SK-N-SH treated with all-trans-retinoic acid at 6 μM for 48 hours (cell line): ENCODE measurements around the gene ATF6.

ENCODE experiments used
- ATAC-seq: fragments of 200-7000 bp; cut with Tn5 transposase; 3 replicates; pipeline ENCODE4 v1.9.1; 2020; ENCODE audit warnings: mild to moderate bottlenecking, moderate library complexity
- ARNTL ChIP-seq: fragments of 450-650 bp; formaldehyde crosslinking; IDR thresholded peaks from 2 replicates; pipeline ENCODE4 v1.5.0; 2020; ENCODE audit warnings: low read depth, mild to moderate bottlenecking, moderate library complexity, borderline replicate concordance
- CREB5 ChIP-seq: fragments of 250-450 bp; sonication (Bioruptor Pico); IDR thresholded peaks from 2 replicates; pipeline ENCODE4 v1.5.1; 2020; ENCODE audit warnings: low read depth, mild to moderate bottlenecking, moderate library complexity
- CSDC2 ChIP-seq: fragments of 250-450 bp; sonication (Bioruptor Pico); IDR thresholded peaks from 2 replicates; pipeline ENCODE4 v1.5.0; 2020; ENCODE audit warnings: mild to moderate bottlenecking, moderate library complexity
- CSRNP3 ChIP-seq: fragments of 250-450 bp; sonication (Bioruptor Pico); IDR thresholded peaks from 2 replicates; pipeline ENCODE4 v1.5.1; 2021; ENCODE audit warnings: mild to moderate bottlenecking, moderate library complexity
- ESRRG ChIP-seq: fragments of 250-450 bp; sonication (Bioruptor Pico); IDR thresholded peaks from 2 replicates; pipeline ENCODE4 v1.6.1; 2021; ENCODE audit warnings: mild to moderate bottlenecking
- GLIS3 ChIP-seq: fragments of 250-450 bp; sonication (Bioruptor Pico); IDR thresholded peaks from 2 replicates; pipeline ENCODE4 v1.5.0; 2020; ENCODE audit warnings: mild to moderate bottlenecking, moderate library complexity
- ISL1 ChIP-seq: fragments of 250-450 bp; sonication (Bioruptor Pico); IDR thresholded peaks from 2 replicates; pipeline ENCODE4 v2.1.2; 2022; ENCODE audit warnings: mild to moderate bottlenecking, moderate library complexity
- POU6F1 ChIP-seq: fragments of 250-450 bp; sonication (Bioruptor Pico); IDR thresholded peaks from 2 replicates; pipeline ENCODE4 v1.8.0; 2021; ENCODE audit warnings: low read depth, mild to moderate bottlenecking, moderate library complexity, borderline replicate concordance
- PPARA ChIP-seq: fragments of 250-450 bp; sonication (Bioruptor Pico); IDR thresholded peaks from 2 replicates; pipeline ENCODE4 v1.5.0; 2020; ENCODE audit warnings: mild to moderate bottlenecking, borderline replicate concordance
- RARB ChIP-seq: fragments of 250-450 bp; sonication (Bioruptor Pico); IDR thresholded peaks from 2 replicates; pipeline ENCODE4 v1.8.0; 2021; ENCODE audit warnings: mild to moderate bottlenecking, moderate library complexity
- SNAI2 ChIP-seq: fragments of 250-450 bp; sonication (Bioruptor Pico); IDR thresholded peaks from 2 replicates; pipeline ENCODE4 v1.5.0; 2020; ENCODE audit warnings: mild to moderate bottlenecking, moderate library complexity
- TCF4 ChIP-seq: fragments of 250-450 bp; sonication (Bioruptor Pico); IDR thresholded peaks from 2 replicates; pipeline ENCODE4 v1.8.0; 2021; ENCODE audit warnings: mild to moderate bottlenecking, moderate library complexity, borderline replicate concordance
- TOX ChIP-seq: fragments of 250-450 bp; sonication (Bioruptor Pico); IDR thresholded peaks from 2 replicates; pipeline ENCODE4 v1.8.0; 2021; ENCODE audit warnings: mild to moderate bottlenecking, moderate library complexity, borderline replicate concordance
- TSHZ2 ChIP-seq: fragments of 250-450 bp; sonication (Bioruptor Pico); IDR thresholded peaks from 2 replicates; pipeline ENCODE4 v1.5.0; 2020; ENCODE audit warnings: mild to moderate bottlenecking, moderate library complexity
- ZC3H10 ChIP-seq: fragments of 250-450 bp; sonication (Bioruptor Pico); IDR thresholded peaks from 2 replicates; pipeline ENCODE4 v1.5.1; 2021; ENCODE audit warnings: mild to moderate bottlenecking, moderate library complexity
- ZFP3 ChIP-seq: fragments of 250-450 bp; sonication (Bioruptor Pico); IDR thresholded peaks from 2 replicates; pipeline ENCODE4 v1.5.0; 2020; ENCODE audit warnings: mild to moderate bottlenecking, moderate library complexity
- ZFP30 ChIP-seq: fragments of 450-650 bp; formaldehyde crosslinking; IDR thresholded peaks from 2 replicates; pipeline ENCODE4 v1.5.0; 2022; ENCODE audit warnings: mild to moderate bottlenecking, moderate library complexity
- ZNF565 ChIP-seq: fragments of 450-650 bp; formaldehyde crosslinking; conservative IDR thresholded peaks from 2 replicates; pipeline ENCODE4 v1.5.0; 2020; ENCODE audit warnings: low read depth, mild to moderate bottlenecking, moderate library complexity
- ZNF70 ChIP-seq: fragments of 450-650 bp; formaldehyde crosslinking; IDR thresholded peaks from 2 replicates; pipeline ENCODE4 v1.5.0; 2020; ENCODE audit warnings: mild to moderate bottlenecking, moderate library complexity
- ZNF8 ChIP-seq: fragments of 450-650 bp; formaldehyde crosslinking; IDR thresholded peaks from 2 replicates; pipeline ENCODE4 v1.5.0; 2020; ENCODE audit warnings: mild to moderate bottlenecking, moderate library complexity

The ATF6 gene

GRCh38 chr1:161863549-161863948 is 97.4 kb downstream of the ATF6 start:
- no peak for ATAC-seq
- no peak for TF ChIP-seq PPARA (CRISPR knock-in tag)
- no peak for TF ChIP-seq RARB (CRISPR knock-in tag)
- TF ChIP-seq, all 23 proteins: peak for 0

- TF ChIP-seq ZFP30 (CRISPR knock-in tag) (no peak), TOX (CRISPR knock-in tag) (no peak), SNAI2 (CRISPR knock-in tag) (no peak), TCF4 (no peak), ZNF70 (CRISPR knock-in tag) (no peak), RARB (CRISPR knock-in tag) (no peak), ISL1 (no peak), CSRNP3 (CRISPR knock-in tag) (no peak), POU6F1 (CRISPR knock-in tag) (no peak), ARNTL (CRISPR knock-in tag) (no peak), ZC3H10 (no peak)
- TF ChIP-seq, all 23 proteins: peak for 0
- peak; percentile 97 for ATAC-seq
Measured at GRCh38 chr1:161864577-161864976, 98.5 kb downstream of the ATF6 start.

- ATAC-seq, result no peak
- no peak for TF ChIP-seq ZFP3
- no peak for TF ChIP-seq CSDC2 (CRISPR knock-in tag)
- no peak for TF ChIP-seq RARB (CRISPR knock-in tag)
- no peak for TF ChIP-seq ZNF70 (CRISPR knock-in tag)
- no peak for TF ChIP-seq CSRNP3 (CRISPR knock-in tag)
- TF ChIP-seq TCF4, result no peak
- no peak for TF ChIP-seq POU6F1 (CRISPR knock-in tag)
- no peak for TF ChIP-seq ZNF565 (CRISPR knock-in tag)
- TF ChIP-seq CREB5 (CRISPR knock-in tag), result no peak
- TF ChIP-seq TSHZ2, result no peak
- TF ChIP-seq GLIS3, result no peak
- TF ChIP-seq SNAI2 (CRISPR knock-in tag), result no peak
- no peak for TF ChIP-seq TOX (CRISPR knock-in tag)
Measured at GRCh38 chr1:161866241-161866640, 100.1 kb downstream of the ATF6 start.

- ATAC-seq, result no peak
- TF ChIP-seq ZNF8, result no peak
- TF ChIP-seq CSRNP3 (CRISPR knock-in tag), result no peak
- TF ChIP-seq ZC3H10, result no peak
- no peak for TF ChIP-seq TOX (CRISPR knock-in tag)
- no peak for TF ChIP-seq ESRRG (CRISPR knock-in tag)
- no peak for TF ChIP-seq TSHZ2
- no peak for TF ChIP-seq PPARA (CRISPR knock-in tag)
- no peak for TF ChIP-seq GLIS3
Measured at GRCh38 chr1:161868832-161869231, 102.7 kb downstream of the ATF6 start.
